Endothelial cell of umbilical vein (primary cell): ENCODE data around the gene ERLEC1. TPM values are rescaled to one million over a fixed set of nuclear protein-coding genes. Genes with fewer than 3 reads are reported as not detected.

Experiments
- BruUV-seq: library from RNA; stranded (reverse); fragments of 400-500 nt; replicated peaks from 2 replicates; lab custom pipeline; 2021; lab: Mats Ljungman, UMichigan
- CTCF ChIA-PET: fragments of 300-600, 350-600 bp; sonication (Branson Sonifier 250); formaldehyde crosslinking; loops from one replicate; lab custom pipeline; 2021; ENCODE audit warnings: antibody characterized with exemption, inconsistent platforms; lab: Charles Lee
- POLR2A ChIA-PET: fragments of 300-600, 350-600 bp; sonication (Branson Sonifier 250); formaldehyde crosslinking; loops from one replicate; lab custom pipeline; 2021; ENCODE audit warnings: antibody characterized with exemption, inconsistent platforms; lab: Charles Lee
- DNase-seq: peaks from one replicate; pipeline ENCODE4 v3.0.0-alpha.2; 2011; ENCODE audit warnings: low read depth, low spot score
- FAIRE-seq: peaks from 2 replicates; lab custom pipeline; 2011; peaks lifted over from hg19 to GRCh38; lab: Jason Lieb, UNC
- H2AFZ ChIP-seq: 2 replicates; pipeline ENCODE4 v1.6.0; 2012; ENCODE audit warnings: low read depth, low read length, control low read depth, inconsistent platforms
- H3K27ac ChIP-seq: 2 replicates; pipeline ENCODE4 v1.5.1; 2011; ENCODE audit warnings: low read depth, mild to moderate bottlenecking, control low read depth, low read length, moderate library complexity; ENCODE audit not compliant: insufficient read depth
- H3K27me3 ChIP-seq, 2 experiments: 2 replicates each; pipeline versions ENCODE4 v1.6.0 to v1.6.1; 2011; ENCODE audit warnings: low read length in 2 of 2, mixed read lengths in 1 of 2; ENCODE audit not compliant: control insufficient read depth in 2 of 2, insufficient read depth in 2 of 2
- H3K36me3 ChIP-seq, 2 experiments: 2 replicates in 1 of 2; 3 replicates in 1 of 2; pipeline ENCODE4 v1.5.1; 2011; ENCODE audit warnings: low read length in 2 of 2, mild to moderate bottlenecking in 1 of 2, moderate library complexity in 1 of 2; ENCODE audit not compliant: control insufficient read depth in 2 of 2, insufficient read depth in 2 of 2; ENCODE audit errors: extremely low read depth in 1 of 2
- H3K4me1 ChIP-seq: 3 replicates; pipeline ENCODE4 v1.5.1; 2011; ENCODE audit warnings: mild to moderate bottlenecking, low read length; ENCODE audit not compliant: control insufficient read depth, insufficient read depth; ENCODE audit errors: extremely low read depth
- H3K4me2 ChIP-seq: 2 replicates; pipeline ENCODE4 v1.6.1; 2011; ENCODE audit warnings: low read length, control low read depth, mixed read lengths; ENCODE audit not compliant: insufficient read depth
- H3K4me3 ChIP-seq, 3 experiments: fragments of 200-600 bp in 1 of 3; sonication (generic), shearing (Covaris generic) in 1 of 3; replicated peaks in 1 of 3; 2 replicates each; pipeline ENCODE4 v1.5.1; 2011 to 2016; ENCODE audit warnings: control low read depth in 3 of 3, low read length in 3 of 3, mild to moderate bottlenecking in 2 of 3, inconsistent platforms in 1 of 3, low read depth in 1 of 3, moderate library complexity in 1 of 3; ENCODE audit not compliant: insufficient read depth in 1 of 3
- H3K79me2 ChIP-seq: 2 replicates; pipeline ENCODE4 v1.6.0; 2012; ENCODE audit warnings: low read length, inconsistent platforms; ENCODE audit not compliant: control insufficient read depth, insufficient read depth
- H3K9ac ChIP-seq: replicated peaks from 2 replicates; pipeline ENCODE3; 2011; ENCODE audit warnings: low read length, control low read depth; ENCODE audit not compliant: insufficient read depth; ENCODE audit errors: extremely low read depth
- H3K9me1 ChIP-seq: replicated peaks from 3 replicates; pipeline ENCODE4 v1.6.0; 2011; ENCODE audit warnings: mild to moderate bottlenecking, low read length; ENCODE audit not compliant: control insufficient read depth, insufficient read depth; ENCODE audit errors: extremely low read depth
- H3K9me3 ChIP-seq: replicated peaks from 2 replicates; pipeline ENCODE4 v1.5.1; 2012; ENCODE audit warnings: low read length, inconsistent platforms; ENCODE audit not compliant: control insufficient read depth, insufficient read depth
- H4K20me1 ChIP-seq: replicated peaks from 2 replicates; pipeline ENCODE3; 2011; ENCODE audit warnings: mild to moderate bottlenecking, low read length; ENCODE audit not compliant: control insufficient read depth, insufficient read depth; ENCODE audit errors: extremely low read depth
- CTCF ChIP-seq, 2 donors: IDR thresholded peaks; 1 replicate in 1 of 2; 2 replicates in 1 of 2; pipeline ENCODE4 v1.5.1; 2011; ENCODE audit warnings: low read length in 2 of 2, mild to moderate bottlenecking in 2 of 2, moderate library complexity in 2 of 2, control low read depth in 1 of 2, inconsistent platforms in 1 of 2, low read depth in 1 of 2; ENCODE audit not compliant: insufficient read depth in 1 of 2; ENCODE audit errors: extremely low read depth in 1 of 2
- EZH2 ChIP-seq: IDR thresholded peaks from 2 replicates; pipeline ENCODE4 v1.6.1; 2012; ENCODE audit warnings: borderline replicate concordance, low read depth, mild to moderate bottlenecking, moderate library complexity, low read length, inconsistent platforms; ENCODE audit not compliant: severe bottlenecking
- FOS ChIP-seq: IDR thresholded peaks from 2 replicates; pipeline ENCODE4 v1.6.1; 2011; ENCODE audit warnings: mild to moderate bottlenecking, low read length, moderate library complexity, borderline replicate concordance; ENCODE audit not compliant: insufficient read depth
- GATA2 ChIP-seq: IDR thresholded peaks from 2 replicates; pipeline ENCODE4 v1.7.0; 2011; ENCODE audit warnings: low read depth, mild to moderate bottlenecking, moderate library complexity, mixed read lengths, low read length; ENCODE audit not compliant: insufficient read length, insufficient read depth
- JUN ChIP-seq: IDR thresholded peaks from 2 replicates; pipeline ENCODE4 v1.6.1; 2011; ENCODE audit warnings: borderline replicate concordance, low read depth; ENCODE audit not compliant: insufficient read length, insufficient read depth
- MAX ChIP-seq: IDR thresholded peaks from 2 replicates; pipeline ENCODE4 v1.6.1; 2011; ENCODE audit not compliant: insufficient read depth, insufficient read length
- MYC ChIP-seq: IDR thresholded peaks from one replicate; pipeline ENCODE4 v1.6.1; 2011; ENCODE audit warnings: mild to moderate bottlenecking, low read depth, low read length
- POLR2A ChIP-seq: IDR thresholded peaks from 2 replicates; pipeline ENCODE4 v1.6.1; 2012; ENCODE audit warnings: low read depth, mild to moderate bottlenecking, control low read depth, low read length
- POLR2AphosphoS5 ChIP-seq: IDR thresholded peaks from 2 replicates; pipeline ENCODE4 v1.6.1; 2012; ENCODE audit warnings: low read depth, mild to moderate bottlenecking, control low read depth, low read length, moderate library complexity; ENCODE audit not compliant: insufficient read depth
- dilution Hi-C: fragments of 300-500 bp; cut with MboI; formaldehyde crosslinking; loops from one replicate; pipeline ENCODE4 v1.15.0; 2019; ENCODE audit warnings: low sequenced_read_pairs; ENCODE audit not compliant: extremely low pct_ligation_motif_present
- intact Hi-C: fragments of 100-400 bp; cut with micrococcal nuclease; formaldehyde crosslinking; loops from one replicate; pipeline ENCODE4 v1.10.0; 2022
- polyA plus RNA-seq, 4 experiments: library from polyadenylated mRNA; depleted of rRNA in 3 of 4; stranded (reverse) in 3 of 4; unstranded in 1 of 4; fragments of >200 nt; gene quantifications; 2 replicates each; pipeline versions ENCODE4 v1.2.1 to v1.2.3, GENCODE V29; 2011 to 2012; ENCODE audit warnings: missing spikeins in 1 of 4
- total RNA-seq: library from RNA; stranded (reverse); gene quantifications from 2 replicates; pipeline ENCODE4 v1.2.3, GENCODE V29; 2021

ERLEC1 gene
- total and polyA plus RNA-seq, 2 donors (not counting 3 experiments of a cell fraction or from before 2014, with no cell fraction given): 23.1 to 37.6 TPM

GRCh38 chr2:53854678-53855077, 67.8 kb downstream of the ERLEC1 start:
- Histone ChIP-seq H3K4me2 (no peak overlapping the region), H3K4me3 (no peak overlapping the region), H3K9ac (no peak overlapping the region), H3K79me2 (no peaks in the 10 kb centered on the region), H2AFZ (no peak overlapping the region), H3K36me3 (peaks cover 6 to 7% of the 10 kb centered on the region in 2 experiments), H3K27me3 (no peaks in the 10 kb centered on the region), H3K9me3 (no peaks in the 10 kb centered on the region), H3K4me1 (no peaks in the 10 kb centered on the region), H3K27ac (no peak overlapping the region), H3K9me1 (no peaks in the 10 kb centered on the region), H4K20me1 (no peaks in the 10 kb centered on the region)
- intact Hi-C loops (no loop called here), dilution Hi-C loops (no loop called here)
- no peak for TF ChIP-seq GATA2
- TF ChIP-seq EZH2: no peak
- TF ChIP-seq CTCF (IDR thresholded peaks at IDR 0.05; ENCODE audit: extremely low read depth in 1 of 2, insufficient read depth in 1 of 2, low read depth in 1 of 2, low read length in 2 of 2): no peak
- no peak for TF ChIP-seq MAX
- no peak for TF ChIP-seq MYC
- TF ChIP-seq JUN: no peak
- TF ChIP-seq FOS: no peak
- TF ChIP-seq POLR2AphosphoS5: no peak
- no peak for TF ChIP-seq POLR2A
- DNase-seq (no peak), FAIRE-seq (no peak)
- ChIA-PET POLR2A (no interaction called here), CTCF (no interaction called here)
- BruUV-seq: no TSS peak
